ENCODE results near the gene RNH1. TPM values are rescaled to one million over a fixed set of nuclear protein-coding genes. Genes with fewer than 3 reads are reported as not detected.

Gene RNH1
- total RNA-seq, 4 donors from 2014 or later, result 378 to 392 (median 383) TPM

GRCh38 chr11:454801-455565, 52.1 kb downstream of the RNH1 start:
- Histone ChIP-seq H3K4me1 (peaks cover 17% of the 10 kb centered on the region), H3K9me3 (no peaks in the 10 kb centered on the region), H3K27ac (no peak overlapping the region), H3K4me3 (no peak overlapping the region), H3K36me3 (peaks cover 21% of the 10 kb centered on the region), H3K27me3 (no peaks in the 10 kb centered on the region)
- no peak for TF ChIP-seq POLR2AphosphoS5 (IDR thresholded peaks at IDR 0.05)
- no peak for TF ChIP-seq EP300 (IDR thresholded peaks at IDR 0.05)
- no peak for TF ChIP-seq POLR2A (IDR thresholded peaks at IDR 0.05)
- TF ChIP-seq CTCF (IDR thresholded peaks at IDR 0.05), result no peak
- DNase-seq (ENCODE audit: low spot score in 2 of 2), result no peak
- WGBS, result 85% methylated on average over 5 of the region's 14 CpGs

GRCh38 chr11:454043-454442, 53.0 kb downstream of the RNH1 start:
- no peak overlapping the region for H3K4me3 ChIP-seq
- no peaks in the 10 kb centered on the region for H3K27me3 ChIP-seq
- H3K36me3 ChIP-seq, result peaks cover 21% of the 10 kb centered on the region
- peaks cover 26% of the 10 kb centered on the region for H3K4me1 ChIP-seq
- H3K27ac ChIP-seq, result no peak overlapping the region
- no peak for TF ChIP-seq POLR2AphosphoS5 (IDR thresholded peaks at IDR 0.05)
- TF ChIP-seq POLR2A (IDR thresholded peaks at IDR 0.05), result no peak
- TF ChIP-seq CTCF (IDR thresholded peaks at IDR 0.05), result no peak
- no peak for TF ChIP-seq EP300 (IDR thresholded peaks at IDR 0.05)
- H3K9me3 ChIP-seq, result no peaks in the 10 kb centered on the region
- WGBS, result 90% methylated on average over 9 of the region's 9 CpGs
- DNase-seq (ENCODE audit: low spot score in 2 of 2), result no peak

- WGBS, result 85% methylated on average over 4 of the region's 13 CpGs
- no peak overlapping the region for H3K4me3 ChIP-seq
- TF ChIP-seq POLR2A (IDR thresholded peaks at IDR 0.05) (no peak), POLR2AphosphoS5 (IDR thresholded peaks at IDR 0.05) (no peak), EP300 (IDR thresholded peaks at IDR 0.05) (no peak), CTCF (IDR thresholded peaks at IDR 0.05) (no peak)
Observed at GRCh38 chr11:453564-453963, 53.5 kb downstream of the RNH1 start.

GRCh38 chr11:452916-453527, 54.0 kb downstream of the RNH1 start:
- peaks cover 21% of the 10 kb centered on the region for H3K36me3 ChIP-seq
- TF ChIP-seq CTCF (IDR thresholded peaks at IDR 0.05), result no peak
- no peak for TF ChIP-seq POLR2A (IDR thresholded peaks at IDR 0.05)
- TF ChIP-seq EP300 (IDR thresholded peaks at IDR 0.05), result no peak
- no peak for TF ChIP-seq POLR2AphosphoS5 (IDR thresholded peaks at IDR 0.05)
- no peak overlapping the region for H3K4me3 ChIP-seq
- H3K27me3 ChIP-seq, result no peaks in the 10 kb centered on the region
- H3K27ac ChIP-seq, result no peak overlapping the region
- no peak for DNase-seq (ENCODE audit: low spot score in 2 of 2)
- H3K9me3 ChIP-seq, result no peaks in the 10 kb centered on the region
- peaks cover 36% of the 10 kb centered on the region for H3K4me1 ChIP-seq
- WGBS, result 96% methylated on average over 14 of the region's 19 CpGs

More at GRCh38 chr11:453564-453963, 53.5 kb downstream of the RNH1 start:
- Histone ChIP-seq H3K27ac (no peak overlapping the region), H3K36me3 (peaks cover 21% of the 10 kb centered on the region), H3K27me3 (no peaks in the 10 kb centered on the region), H3K4me1 (peaks cover 31% of the 10 kb centered on the region), H3K9me3 (no peaks in the 10 kb centered on the region)
- DNase-seq (ENCODE audit: low spot score in 2 of 2), result no peak

GRCh38 chr11:452203-452744, 54.8 kb downstream of the RNH1 start:
- H3K4me1 ChIP-seq, result peaks cover 43% of the 10 kb centered on the region
- no peak overlapping the region for H3K4me3 ChIP-seq
- WGBS, result 84% methylated on average over 4 of the region's 12 CpGs
- no peak for DNase-seq (ENCODE audit: low spot score in 2 of 2)
- H3K27me3 ChIP-seq, result no peaks in the 10 kb centered on the region
- no peak for TF ChIP-seq CTCF (IDR thresholded peaks at IDR 0.05)
- TF ChIP-seq POLR2A (IDR thresholded peaks at IDR 0.05), result no peak
- no peak for TF ChIP-seq EP300 (IDR thresholded peaks at IDR 0.05)
- TF ChIP-seq POLR2AphosphoS5 (IDR thresholded peaks at IDR 0.05), result no peak
- no peaks in the 10 kb centered on the region for H3K9me3 ChIP-seq
- no peak overlapping the region for H3K27ac ChIP-seq
- H3K36me3 ChIP-seq, result peaks cover 21% of the 10 kb centered on the region
